ENCODE results near the gene HLCS. TPM values are rescaled to one million over a fixed set of nuclear protein-coding genes. Genes with fewer than 3 reads are reported as not detected.

HLCS gene
- total and polyA plus RNA-seq, 2 of the 8 experiments (the other 6 are each of a cell fraction or from before 2014, with no cell fraction given): 4.7 to 12.2 TPM

GRCh38 chr21:36994501-36995158 is 28.2 kb upstream of the HLCS start (continued):
- TF ChIP-seq RFX5 (IDR thresholded peaks at IDR 0.05; ENCODE audit: borderline replicate concordance, low read depth, low read length) (no peak), KDM4A (IDR thresholded peaks at IDR 0.05; ENCODE audit: low read depth, low read length, severe bottlenecking) (no peak)

Data from H1 (cell line).